ENCODE data around the gene INTS6.

- TF ChIP-seq FOXA1 (IDR thresholded peaks at IDR 0.05): no peak
- TF ChIP-seq NFRKB (IDR thresholded peaks at IDR 0.05): no peak
- no peak for TF ChIP-seq HDGF (IDR thresholded peaks at IDR 0.05; ENCODE audit: borderline replicate concordance)
- no peak for TF ChIP-seq CTBP1 (IDR thresholded peaks at IDR 0.05; ENCODE audit: borderline replicate concordance)
- no peak for TF ChIP-seq L3MBTL2 (conservative IDR thresholded peaks at IDR 0.05)
- no peak for TF ChIP-seq SP1 (IDR thresholded peaks at IDR 0.05)
- no peak for TF ChIP-seq FOXM1 (IDR thresholded peaks at IDR 0.05; ENCODE audit: borderline replicate concordance)
- no peak for TF ChIP-seq ZNF384 (IDR thresholded peaks at IDR 0.05)
Observed at GRCh38 chr13:51359352-51359751, 93.5 kb downstream of the INTS6 start.

Data from HEK293T (cell line).